ENCODE measurements around the gene SMG6. TPM values are rescaled to one million over a fixed set of nuclear protein-coding genes. Genes with fewer than 3 reads are reported as not detected.

Gene SMG6
- total and polyA plus RNA-seq, 3 experiments from 2014 or later: 11.2 to 54.1 (median 53.3) TPM

GRCh38 chr17:2107506-2107905, 196.1 kb downstream of the SMG6 start:
- DNase-seq: no peak
- Mint-ChIP-seq H3K27ac (peak overlapping the region in 3 of 8 donors; percentile 18 to 38 (median 33)), H3K36me3 (peaks cover 0 to 38% (median 6%) of the 10 kb centered on the region in 3 donors), H3K4me3 (no peak overlapping the region), H3K4me1 (peaks cover 2 to 14% (median 7%) of the 10 kb centered on the region in 3 donors), H3K27me3 (no peaks in the 10 kb centered on the region), H3K9me3 (no peaks in the 10 kb centered on the region)
- CTCF ChIA-PET: interaction anchor here (1.3 kb wide), 1 partner anchor 175 kb away, joined by 3 read pairs; no protein-coding TSS in a partner anchor
- Histone ChIP-seq H3K27me3 (ENCODE audit: insufficient read depth, low read length, poor library complexity, severe bottlenecking) (no peaks in the 10 kb centered on the region), H3K27ac (ENCODE audit: low read depth, low read length) (no peak overlapping the region), H3K36me3 (ENCODE audit: insufficient read depth, low read length) (no peaks in the 10 kb centered on the region), H3K9me3 (ENCODE audit: low read length) (no peaks in the 10 kb centered on the region), H3K4me3 (ENCODE audit: low read length) (no peak overlapping the region), H3K4me1 (ENCODE audit: insufficient read depth, low read length) (peaks cover 4% of the 10 kb centered on the region)
- POLR2A ChIA-PET: no interaction called here

GRCh38 chr17:2107050-2107449, 196.5 kb downstream of the SMG6 start:
- peaks cover 0 to 39% (median 6%) of the 10 kb centered on the region in 3 donors for H3K36me3 Mint-ChIP-seq
- POLR2A ChIA-PET: no interaction called here

GRCh38 chr17:2106308-2106955, 197.2 kb downstream of the SMG6 start:
- Histone ChIP-seq H3K27me3 (ENCODE audit: insufficient read depth, low read length, poor library complexity, severe bottlenecking) (no peaks in the 10 kb centered on the region), H3K4me1 (ENCODE audit: insufficient read depth, low read length) (peaks cover 9% of the 10 kb centered on the region), H3K27ac (ENCODE audit: low read depth, low read length) (no peak overlapping the region), H3K36me3 (ENCODE audit: insufficient read depth, low read length) (no peaks in the 10 kb centered on the region), H3K4me3 (ENCODE audit: low read length) (no peak overlapping the region), H3K9me3 (ENCODE audit: low read length) (no peaks in the 10 kb centered on the region)
- Mint-ChIP-seq H3K36me3 (peaks cover 0 to 35% (median 6%) of the 10 kb centered on the region in 3 donors), H3K27ac (peak overlapping the region in 1 of 8 donors; percentile 46), H3K4me1 (peaks cover 2 to 14% (median 11%) of the 10 kb centered on the region in 3 donors), H3K4me3 (no peak overlapping the region), H3K27me3 (no peaks in the 10 kb centered on the region), H3K9me3 (no peaks in the 10 kb centered on the region)
- ChIA-PET CTCF (interaction anchor here (1.7 kb wide), 1 partner anchor 18 kb away, joined by 4 read pairs; no protein-coding TSS in a partner anchor), POLR2A (no interaction called here)
- no peak for DNase-seq

More at GRCh38 chr17:2107050-2107449, 196.5 kb downstream of the SMG6 start:
- Histone ChIP-seq H3K27ac (ENCODE audit: low read depth, low read length) (no peak overlapping the region), H3K4me3 (ENCODE audit: low read length) (no peak overlapping the region), H3K36me3 (ENCODE audit: insufficient read depth, low read length) (no peaks in the 10 kb centered on the region), H3K27me3 (ENCODE audit: insufficient read depth, low read length, poor library complexity, severe bottlenecking) (no peaks in the 10 kb centered on the region), H3K9me3 (ENCODE audit: low read length) (no peaks in the 10 kb centered on the region), H3K4me1 (ENCODE audit: insufficient read depth, low read length) (peaks cover 5% of the 10 kb centered on the region)
- Mint-ChIP-seq H3K27ac (peak overlapping the region in 1 of 8 donors; percentile 38), H3K9me3 (no peaks in the 10 kb centered on the region), H3K27me3 (no peaks in the 10 kb centered on the region), H3K4me1 (peaks cover 2 to 14% (median 7%) of the 10 kb centered on the region in 3 donors), H3K4me3 (no peak overlapping the region)
- CTCF ChIA-PET: interaction anchor here (1.3 kb wide), 1 partner anchor 176 kb away, joined by 3 read pairs; no protein-coding TSS in a partner anchor
- no peak for DNase-seq

- Mint-ChIP-seq H3K4me3 (no peak overlapping the region), H3K27me3 (no peaks in the 10 kb centered on the region), H3K4me1 (peaks cover 2 to 14% (median 12%) of the 10 kb centered on the region in 3 donors), H3K9me3 (no peaks in the 10 kb centered on the region), H3K27ac (peak overlapping the region in 1 of 8 donors; percentile 26), H3K36me3 (peaks cover 0 to 35% (median 6%) of the 10 kb centered on the region in 3 donors)
- no peaks in the 10 kb centered on the region for H3K9me3 ChIP-seq (ENCODE audit: low read length)
- H3K27ac ChIP-seq (ENCODE audit: low read depth, low read length): no peak overlapping the region
- CTCF ChIA-PET: interaction anchor here (1.2 to 1.7 kb wide), 2 partner anchors 17 to 99 kb away, joined by 3 to 4 read pairs; no protein-coding TSS in a partner anchor
- no peaks in the 10 kb centered on the region for H3K27me3 ChIP-seq (ENCODE audit: insufficient read depth, low read length, poor library complexity, severe bottlenecking)
- no peak for DNase-seq
- H3K4me3 ChIP-seq (ENCODE audit: low read length): no peak overlapping the region
- H3K36me3 ChIP-seq (ENCODE audit: insufficient read depth, low read length): no peaks in the 10 kb centered on the region
- POLR2A ChIA-PET: no interaction called here
- H3K4me1 ChIP-seq (ENCODE audit: insufficient read depth, low read length): peaks cover 9% of the 10 kb centered on the region
These were observed 197.9 kb downstream of the SMG6 start for GRCh38 chr17:2105663-2106062.

DNA sequence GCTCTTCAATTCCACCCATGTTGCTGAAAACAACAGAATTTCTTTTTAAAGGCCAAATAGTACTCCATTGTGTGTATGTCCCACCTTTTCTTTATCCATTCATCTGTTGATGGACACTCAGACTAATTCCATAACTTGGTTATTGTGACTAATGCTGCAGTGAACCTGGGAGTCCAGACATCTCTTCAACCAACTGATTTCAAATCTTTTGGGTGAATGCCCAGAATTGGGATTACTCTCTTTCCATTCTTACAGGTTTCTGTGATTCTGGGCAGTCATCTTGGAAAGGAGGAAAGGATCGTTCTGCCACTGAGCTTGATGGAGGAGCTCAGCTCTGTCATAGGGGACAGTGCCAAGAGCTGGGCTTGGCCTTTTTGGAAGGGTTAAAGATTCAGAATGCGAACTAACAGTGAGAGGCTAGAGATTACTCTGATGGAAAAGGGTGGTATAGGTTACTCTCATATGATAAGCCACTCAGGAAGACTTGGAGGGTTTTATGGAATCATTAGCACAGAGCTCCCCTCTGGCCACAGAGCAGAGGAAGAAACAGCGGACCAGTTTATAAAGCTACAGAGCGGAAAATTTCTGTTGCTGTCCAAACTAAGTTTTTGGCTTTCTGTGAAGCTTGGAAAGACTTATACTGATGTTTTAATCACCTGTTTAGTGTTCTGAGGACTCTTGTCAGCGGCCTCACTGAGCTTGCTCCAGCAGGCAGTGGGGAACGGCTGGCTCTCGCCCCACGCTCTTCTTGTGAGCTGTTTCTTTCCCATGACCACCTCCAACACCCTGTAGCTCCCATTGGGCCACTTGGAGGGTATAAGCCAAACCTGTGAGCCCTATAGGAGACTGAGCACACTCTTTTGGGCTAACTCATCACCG, 200.4 kb downstream of the SMG6 start:
- Histone ChIP-seq H3K27ac (ENCODE audit: low read depth, low read length) (no peak overlapping the region), H3K4me1 (ENCODE audit: insufficient read depth, low read length) (peaks cover 9% of the 10 kb centered on the region), H3K27me3 (ENCODE audit: insufficient read depth, low read length, poor library complexity, severe bottlenecking) (no peaks in the 10 kb centered on the region), H3K36me3 (ENCODE audit: insufficient read depth, low read length) (no peaks in the 10 kb centered on the region), H3K9me3 (ENCODE audit: low read length) (no peaks in the 10 kb centered on the region), H3K4me3 (ENCODE audit: low read length) (no peak overlapping the region)
- H3K27ac Mint-ChIP-seq: peak overlapping the region in 4 of 8 donors; percentile 44 to 87 (median 52)
- ChIA-PET CTCF (interaction anchor here (0.7 to 1.3 kb wide), 3 partner anchors 14 to 142 kb away, joined by 3 read pairs; no protein-coding TSS in a partner anchor), POLR2A (interaction anchor here (0.6 kb wide), 1 partner anchor 28 kb away, joined by 4 read pairs; no protein-coding TSS in a partner anchor)
- peaks cover 0 to 33% (median 9%) of the 10 kb centered on the region in 3 donors for H3K36me3 Mint-ChIP-seq
- H3K4me3 Mint-ChIP-seq: no peak overlapping the region
- H3K4me1 Mint-ChIP-seq: peaks cover 2 to 15% (median 10%) of the 10 kb centered on the region in 3 donors
- no peaks in the 10 kb centered on the region for H3K27me3 Mint-ChIP-seq
- H3K9me3 Mint-ChIP-seq: no peaks in the 10 kb centered on the region
- no peak for DNase-seq

- Histone ChIP-seq H3K4me1 (ENCODE audit: insufficient read depth, low read length) (peaks cover 9% of the 10 kb centered on the region), H3K9me3 (ENCODE audit: low read length) (no peaks in the 10 kb centered on the region), H3K4me3 (ENCODE audit: low read length) (no peak overlapping the region), H3K27ac (ENCODE audit: low read depth, low read length) (no peak overlapping the region), H3K36me3 (ENCODE audit: insufficient read depth, low read length) (no peaks in the 10 kb centered on the region), H3K27me3 (ENCODE audit: insufficient read depth, low read length, poor library complexity, severe bottlenecking) (no peaks in the 10 kb centered on the region)
- CTCF ChIA-PET: interaction anchor here (1.4 kb wide), 1 partner anchor 46 kb away, joined by 3 read pairs; no protein-coding TSS in a partner anchor
- Mint-ChIP-seq H3K4me3 (no peak overlapping the region), H3K27ac (peak overlapping the region in 5 of 8 donors; percentile 14 to 66 (median 34)), H3K9me3 (no peaks in the 10 kb centered on the region), H3K36me3 (peaks cover 0 to 35% (median 11%) of the 10 kb centered on the region in 3 donors), H3K4me1 (peaks cover 2 to 17% (median 5%) of the 10 kb centered on the region in 3 donors), H3K27me3 (no peaks in the 10 kb centered on the region)
- POLR2A ChIA-PET: no interaction called here
- peak in 3 of 5 donors; percentile 31 to 62 (median 50) for DNase-seq
These were observed 201.9 kb downstream of the SMG6 start for GRCh38 chr17:2101448-2102257.

GRCh38 chr17:2095536-2095910, 208.1 kb downstream of the SMG6 start:
- no peaks in the 10 kb centered on the region for H3K27me3 Mint-ChIP-seq
- no peak overlapping the region for H3K27ac ChIP-seq (ENCODE audit: low read depth, low read length)
- H3K36me3 ChIP-seq (ENCODE audit: insufficient read depth, low read length): no peaks in the 10 kb centered on the region

More at GRCh38 chr17:2095536-2095910, 208.1 kb downstream of the SMG6 start:
- POLR2A ChIA-PET: no interaction called here
- peaks cover 8% of the 10 kb centered on the region for H3K4me1 ChIP-seq (ENCODE audit: insufficient read depth, low read length)
- Mint-ChIP-seq H3K36me3 (peaks cover 0 to 32% (median 9%) of the 10 kb centered on the region in 3 donors), H3K4me1 (peaks cover 11 to 31% (median 15%) of the 10 kb centered on the region in 3 donors), H3K27ac (peak overlapping the region in 3 of 8 donors; percentile 54 to 87 (median 77)), H3K9me3 (no peaks in the 10 kb centered on the region), H3K4me3 (no peak overlapping the region)
- no peaks in the 10 kb centered on the region for H3K9me3 ChIP-seq (ENCODE audit: low read length)
- CTCF ChIA-PET: no interaction called here
- H3K4me3 ChIP-seq (ENCODE audit: low read length): no peak overlapping the region
- DNase-seq: no peak
- no peaks in the 10 kb centered on the region for H3K27me3 ChIP-seq (ENCODE audit: insufficient read depth, low read length, poor library complexity, severe bottlenecking)

Measured in CD8-positive, alpha-beta memory T cell (primary cell).